Endothelial cell of umbilical vein (primary cell): ENCODE measurements around the gene MTMR11. TPM values are rescaled to one million over a fixed set of nuclear protein-coding genes. Genes with fewer than 3 reads are reported as not detected.

Experiments used
- BruUV-seq: library from RNA; stranded (reverse); fragments of 400-500 nt; replicated peaks from 2 replicates; lab custom pipeline; 2021; lab: Mats Ljungman, UMichigan
- CTCF ChIA-PET: fragments of 300-600, 350-600 bp; sonication (Branson Sonifier 250); formaldehyde crosslinking; loops from one replicate; lab custom pipeline; 2021; ENCODE audit warnings: antibody characterized with exemption, inconsistent platforms; lab: Charles Lee
- POLR2A ChIA-PET: fragments of 300-600, 350-600 bp; sonication (Branson Sonifier 250); formaldehyde crosslinking; loops from one replicate; lab custom pipeline; 2021; ENCODE audit warnings: antibody characterized with exemption, inconsistent platforms; lab: Charles Lee
- DNase-seq: peaks from one replicate; pipeline ENCODE4 v3.0.0-alpha.2; 2011; ENCODE audit warnings: low read depth, low spot score
- FAIRE-seq: peaks from 2 replicates; lab custom pipeline; 2011; peaks lifted over from hg19 to GRCh38; lab: Jason Lieb, UNC
- H2AFZ ChIP-seq: 2 replicates; pipeline ENCODE4 v1.6.0; 2012; ENCODE audit warnings: low read depth, low read length, control low read depth, inconsistent platforms
- H3K27ac ChIP-seq: 2 replicates; pipeline ENCODE4 v1.5.1; 2011; ENCODE audit warnings: low read depth, mild to moderate bottlenecking, control low read depth, low read length, moderate library complexity; ENCODE audit not compliant: insufficient read depth
- H3K27me3 ChIP-seq, 2 experiments: 2 replicates each; pipeline versions ENCODE4 v1.6.0 to v1.6.1; 2011; ENCODE audit warnings: low read length in 2 of 2, mixed read lengths in 1 of 2; ENCODE audit not compliant: control insufficient read depth in 2 of 2, insufficient read depth in 2 of 2
- H3K36me3 ChIP-seq, 2 experiments: 2 replicates in 1 of 2; 3 replicates in 1 of 2; pipeline ENCODE4 v1.5.1; 2011; ENCODE audit warnings: low read length in 2 of 2, mild to moderate bottlenecking in 1 of 2, moderate library complexity in 1 of 2; ENCODE audit not compliant: control insufficient read depth in 2 of 2, insufficient read depth in 2 of 2; ENCODE audit errors: extremely low read depth in 1 of 2
- H3K4me1 ChIP-seq: 3 replicates; pipeline ENCODE4 v1.5.1; 2011; ENCODE audit warnings: mild to moderate bottlenecking, low read length; ENCODE audit not compliant: control insufficient read depth, insufficient read depth; ENCODE audit errors: extremely low read depth
- H3K4me2 ChIP-seq: 2 replicates; pipeline ENCODE4 v1.6.1; 2011; ENCODE audit warnings: low read length, control low read depth, mixed read lengths; ENCODE audit not compliant: insufficient read depth
- H3K4me3 ChIP-seq, 3 experiments: fragments of 200-600 bp in 1 of 3; sonication (generic), shearing (Covaris generic) in 1 of 3; replicated peaks in 1 of 3; 2 replicates each; pipeline ENCODE4 v1.5.1; 2011 to 2016; ENCODE audit warnings: control low read depth in 3 of 3, low read length in 3 of 3, mild to moderate bottlenecking in 2 of 3, inconsistent platforms in 1 of 3, low read depth in 1 of 3, moderate library complexity in 1 of 3; ENCODE audit not compliant: insufficient read depth in 1 of 3
- H3K79me2 ChIP-seq: 2 replicates; pipeline ENCODE4 v1.6.0; 2012; ENCODE audit warnings: low read length, inconsistent platforms; ENCODE audit not compliant: control insufficient read depth, insufficient read depth
- H3K9ac ChIP-seq: replicated peaks from 2 replicates; pipeline ENCODE3; 2011; ENCODE audit warnings: low read length, control low read depth; ENCODE audit not compliant: insufficient read depth; ENCODE audit errors: extremely low read depth
- H3K9me1 ChIP-seq: replicated peaks from 3 replicates; pipeline ENCODE4 v1.6.0; 2011; ENCODE audit warnings: mild to moderate bottlenecking, low read length; ENCODE audit not compliant: control insufficient read depth, insufficient read depth; ENCODE audit errors: extremely low read depth
- H3K9me3 ChIP-seq: replicated peaks from 2 replicates; pipeline ENCODE4 v1.5.1; 2012; ENCODE audit warnings: low read length, inconsistent platforms; ENCODE audit not compliant: control insufficient read depth, insufficient read depth
- H4K20me1 ChIP-seq: replicated peaks from 2 replicates; pipeline ENCODE3; 2011; ENCODE audit warnings: mild to moderate bottlenecking, low read length; ENCODE audit not compliant: control insufficient read depth, insufficient read depth; ENCODE audit errors: extremely low read depth
- CTCF ChIP-seq, 2 donors: IDR thresholded peaks; 1 replicate in 1 of 2; 2 replicates in 1 of 2; pipeline ENCODE4 v1.5.1; 2011; ENCODE audit warnings: low read length in 2 of 2, mild to moderate bottlenecking in 2 of 2, moderate library complexity in 2 of 2, control low read depth in 1 of 2, inconsistent platforms in 1 of 2, low read depth in 1 of 2; ENCODE audit not compliant: insufficient read depth in 1 of 2; ENCODE audit errors: extremely low read depth in 1 of 2
- EZH2 ChIP-seq: IDR thresholded peaks from 2 replicates; pipeline ENCODE4 v1.6.1; 2012; ENCODE audit warnings: borderline replicate concordance, low read depth, mild to moderate bottlenecking, moderate library complexity, low read length, inconsistent platforms; ENCODE audit not compliant: severe bottlenecking
- FOS ChIP-seq: IDR thresholded peaks from 2 replicates; pipeline ENCODE4 v1.6.1; 2011; ENCODE audit warnings: mild to moderate bottlenecking, low read length, moderate library complexity, borderline replicate concordance; ENCODE audit not compliant: insufficient read depth
- GATA2 ChIP-seq: IDR thresholded peaks from 2 replicates; pipeline ENCODE4 v1.7.0; 2011; ENCODE audit warnings: low read depth, mild to moderate bottlenecking, moderate library complexity, mixed read lengths, low read length; ENCODE audit not compliant: insufficient read length, insufficient read depth
- JUN ChIP-seq: IDR thresholded peaks from 2 replicates; pipeline ENCODE4 v1.6.1; 2011; ENCODE audit warnings: borderline replicate concordance, low read depth; ENCODE audit not compliant: insufficient read length, insufficient read depth
- MAX ChIP-seq: IDR thresholded peaks from 2 replicates; pipeline ENCODE4 v1.6.1; 2011; ENCODE audit not compliant: insufficient read depth, insufficient read length
- MYC ChIP-seq: IDR thresholded peaks from one replicate; pipeline ENCODE4 v1.6.1; 2011; ENCODE audit warnings: mild to moderate bottlenecking, low read depth, low read length
- POLR2A ChIP-seq: IDR thresholded peaks from 2 replicates; pipeline ENCODE4 v1.6.1; 2012; ENCODE audit warnings: low read depth, mild to moderate bottlenecking, control low read depth, low read length
- POLR2AphosphoS5 ChIP-seq: IDR thresholded peaks from 2 replicates; pipeline ENCODE4 v1.6.1; 2012; ENCODE audit warnings: low read depth, mild to moderate bottlenecking, control low read depth, low read length, moderate library complexity; ENCODE audit not compliant: insufficient read depth
- dilution Hi-C: fragments of 300-500 bp; cut with MboI; formaldehyde crosslinking; loops from one replicate; pipeline ENCODE4 v1.15.0; 2019; ENCODE audit warnings: low sequenced_read_pairs; ENCODE audit not compliant: extremely low pct_ligation_motif_present
- intact Hi-C: fragments of 100-400 bp; cut with micrococcal nuclease; formaldehyde crosslinking; loops from one replicate; pipeline ENCODE4 v1.10.0; 2022
- polyA plus RNA-seq, 4 experiments: library from polyadenylated mRNA; depleted of rRNA in 3 of 4; stranded (reverse) in 3 of 4; unstranded in 1 of 4; fragments of >200 nt; gene quantifications; 2 replicates each; pipeline versions ENCODE4 v1.2.1 to v1.2.3, GENCODE V29; 2011 to 2012; ENCODE audit warnings: missing spikeins in 1 of 4
- total RNA-seq: library from RNA; stranded (reverse); gene quantifications from 2 replicates; pipeline ENCODE4 v1.2.3, GENCODE V29; 2021

MTMR11 gene
- total and polyA plus RNA-seq, 2 donors (not counting 3 experiments of a cell fraction or from before 2014, with no cell fraction given), result 7.8 to 14.4 TPM

- no peaks in the 10 kb centered on the region for H3K9me3 ChIP-seq
- no peak overlapping the region for H3K4me2 ChIP-seq
- H3K4me1 ChIP-seq, result no peaks in the 10 kb centered on the region
- DNase-seq (no peak), FAIRE-seq (no peak)
- H3K27ac ChIP-seq, result no peak overlapping the region
- ChIA-PET POLR2A (no interaction called here), CTCF (interaction anchor here (0.8 to 1.7 kb wide), 4 partner anchors 26 to 222 kb away, joined by 3 to 5 read pairs (median 3); no protein-coding TSS in a partner anchor)
- no peak overlapping the region for H2AFZ ChIP-seq
- BruUV-seq, result no TSS peak
- intact Hi-C loops (no loop called here), dilution Hi-C loops (no loop called here)
- no peaks in the 10 kb centered on the region for H3K9me1 ChIP-seq
- no peak overlapping the region for H3K9ac ChIP-seq
- H3K36me3 ChIP-seq, result peaks cover 7 to 16% of the 10 kb centered on the region in 2 experiments
- H3K27me3 ChIP-seq, result no peaks in the 10 kb centered on the region
- no peak for TF ChIP-seq POLR2A
- TF ChIP-seq EZH2, result no peak
- H3K4me3 ChIP-seq, result no peak overlapping the region
- H4K20me1 ChIP-seq, result no peaks in the 10 kb centered on the region
- H3K79me2 ChIP-seq, result no peaks in the 10 kb centered on the region
Observed at GRCh38 chr1:149965440-149965839, 28.8 kb upstream of the MTMR11 start.

- no peak for TF ChIP-seq CTCF (IDR thresholded peaks at IDR 0.05; ENCODE audit: extremely low read depth in 1 of 2, insufficient read depth in 1 of 2, low read depth in 1 of 2, low read length in 2 of 2)
- TF ChIP-seq EZH2, result no peak
- no peak for TF ChIP-seq MAX
- no peak for TF ChIP-seq POLR2A
- no peak for TF ChIP-seq GATA2
- TF ChIP-seq POLR2AphosphoS5, result no peak
- no peak for TF ChIP-seq FOS
- no peak for TF ChIP-seq MYC
- no peak for TF ChIP-seq JUN
- no peak for FAIRE-seq
- BruUV-seq, result no TSS peak
- no peak overlapping the region for H3K27ac ChIP-seq
- no peak overlapping the region for H3K4me2 ChIP-seq
- H3K4me3 ChIP-seq, result no peak overlapping the region
- DNase-seq, result no peak
- ChIA-PET POLR2A (no interaction called here), CTCF (interaction anchor here (1.1 to 3.2 kb wide), 7 partner anchors 17 to 224 kb away, joined by 4 to 77 read pairs (median 10); no protein-coding TSS in a partner anchor)
- no peaks in the 10 kb centered on the region for H3K27me3 ChIP-seq
- no peaks in the 10 kb centered on the region for H3K79me2 ChIP-seq
- H3K4me1 ChIP-seq, result no peaks in the 10 kb centered on the region
- H3K9me3 ChIP-seq, result no peaks in the 10 kb centered on the region
- H4K20me1 ChIP-seq, result no peaks in the 10 kb centered on the region
- no peak overlapping the region for H2AFZ ChIP-seq
- intact Hi-C loops, result loop anchor here (5.0 kb wide), 1 partner anchor 44 kb away; no protein-coding TSS in a partner anchor
- H3K36me3 ChIP-seq, result peaks cover 7 to 18% of the 10 kb centered on the region in 2 experiments
- H3K9me1 ChIP-seq, result no peaks in the 10 kb centered on the region
- no peak overlapping the region for H3K9ac ChIP-seq
- dilution Hi-C loops, result no loop called here
Observed at GRCh38 chr1:149963358-149963757, 26.7 kb upstream of the MTMR11 start.
